OCI-LY7 (cell line): ENCODE measurements around the gene KDM2A. TPM values are rescaled to one million over a fixed set of nuclear protein-coding genes. Genes with fewer than 3 reads are reported as not detected.

Source experiments
- BruUV-seq: library from RNA; stranded (reverse); fragments of 400-500 nt; replicated peaks from 2 replicates; lab custom pipeline; 2021; lab: Mats Ljungman, UMichigan
- CTCF ChIA-PET: fragments of 300-600 bp; sonication (Branson Sonifier 250); formaldehyde crosslinking; loops from one replicate; lab custom pipeline; 2022; ENCODE audit warnings: antibody characterized with exemption; ENCODE audit not compliant: unreplicated experiment; lab: Charles Lee
- POLR2A ChIA-PET: fragments of 300-600 bp; sonication (Branson Sonifier 250); formaldehyde crosslinking; loops from one replicate; lab custom pipeline; 2022; ENCODE audit warnings: antibody characterized with exemption; lab: Charles Lee
- DNase-seq: peaks from one replicate; pipeline ENCODE4 v3.0.0-alpha.2; 2015; ENCODE audit warnings: low spot score
- H2AFZ ChIP-seq: fragments of 200-600 bp; sonication (generic), shearing (Covaris generic); 2 replicates; pipeline ENCODE4 v1.6.1; 2014; ENCODE audit warnings: mild to moderate bottlenecking, antibody characterized with exemption, low read length, moderate library complexity
- H3K27ac ChIP-seq: fragments of 200-600 bp; sonication (generic); 2 replicates; pipeline ENCODE4 v1.5.1; 2014; ENCODE audit warnings: mixed run types, low read depth, mild to moderate bottlenecking, moderate library complexity, low read length, inconsistent platforms; ENCODE audit not compliant: poor library complexity, severe bottlenecking
- H3K36me3 ChIP-seq: fragments of 200-600 bp; sonication (generic); 2 replicates; pipeline ENCODE4 v1.6.1; 2014; ENCODE audit warnings: mild to moderate bottlenecking, antibody characterized with exemption, low read length, moderate library complexity, mixed read lengths; ENCODE audit not compliant: insufficient read depth
- H3K4me1 ChIP-seq: fragments of 200-600 bp; sonication (generic); 2 replicates; pipeline ENCODE4 v1.5.1; 2014; ENCODE audit warnings: mild to moderate bottlenecking, low read length; ENCODE audit not compliant: insufficient read depth, poor library complexity, severe bottlenecking
- H3K4me2 ChIP-seq: fragments of 200-600 bp; sonication (generic); 2 replicates; pipeline ENCODE4 v1.6.1; 2014; ENCODE audit warnings: mild to moderate bottlenecking, low read length
- H3K4me3 ChIP-seq: fragments of 200-600 bp; sonication (generic); 2 replicates; pipeline ENCODE4 v1.5.1; 2014; ENCODE audit warnings: mild to moderate bottlenecking, low read depth, low read length; ENCODE audit not compliant: poor library complexity, severe bottlenecking
- H3K79me2 ChIP-seq: fragments of 200-600 bp; sonication (generic); 2 replicates; pipeline ENCODE4 v1.6.1; 2016; ENCODE audit warnings: low read depth, mild to moderate bottlenecking, low read length, moderate library complexity, mixed read lengths; ENCODE audit not compliant: insufficient read depth
- H3K9me2 ChIP-seq: fragments of 200-600 bp; sonication (generic); 2 replicates; pipeline ENCODE4 v1.6.1; 2016; ENCODE audit warnings: mild to moderate bottlenecking, low read length, mixed read lengths; ENCODE audit not compliant: insufficient read depth
- H3K9me3 ChIP-seq: fragments of 200-600 bp; sonication (generic); 2 replicates; pipeline ENCODE4 v1.6.1; 2014; ENCODE audit warnings: mild to moderate bottlenecking, mixed run types, low read length, mixed read lengths
- H4K20me1 ChIP-seq: fragments of 200-600 bp; sonication (generic); 2 replicates; pipeline ENCODE4 v1.6.1; 2014; ENCODE audit warnings: mild to moderate bottlenecking, antibody characterized with exemption, low read length, moderate library complexity, mixed read lengths; ENCODE audit not compliant: insufficient read depth
- CTCF ChIP-seq: fragments of 200-600 bp; sonication (generic); conservative IDR thresholded peaks from 2 replicates; pipeline ENCODE4 v1.5.1; 2014; ENCODE audit warnings: mild to moderate bottlenecking, antibody characterized with exemption, low read length, moderate library complexity, mixed read lengths
- EZH2phosphoT487 ChIP-seq: fragments of 200-600 bp; sonication (generic); IDR thresholded peaks from 2 replicates; pipeline ENCODE4 v1.6.1; 2018; ENCODE audit warnings: low read depth, borderline replicate concordance, mild to moderate bottlenecking, mixed run types, antibody characterized with exemption, low read length, moderate library complexity, mixed read lengths
- intact Hi-C: fragments of 100-400 bp; cut with micrococcal nuclease; formaldehyde crosslinking; loops from one replicate; pipeline ENCODE4 v1.10.0; 2022; ENCODE audit not compliant: unreplicated experiment
- total RNA-seq, 2 experiments: library from RNA; depleted of rRNA in 1 of 2; stranded (reverse); fragments of >200 nt in 1 of 2; shearing (Covaris generic) in 1 of 2; gene quantifications; 2 replicates each; pipeline ENCODE4 v1.2.3, GENCODE V29; 2014 to 2022

The KDM2A gene
- total RNA-seq, 2 experiments from 2014 or later, result 31.7 to 66.2 TPM

DNA sequence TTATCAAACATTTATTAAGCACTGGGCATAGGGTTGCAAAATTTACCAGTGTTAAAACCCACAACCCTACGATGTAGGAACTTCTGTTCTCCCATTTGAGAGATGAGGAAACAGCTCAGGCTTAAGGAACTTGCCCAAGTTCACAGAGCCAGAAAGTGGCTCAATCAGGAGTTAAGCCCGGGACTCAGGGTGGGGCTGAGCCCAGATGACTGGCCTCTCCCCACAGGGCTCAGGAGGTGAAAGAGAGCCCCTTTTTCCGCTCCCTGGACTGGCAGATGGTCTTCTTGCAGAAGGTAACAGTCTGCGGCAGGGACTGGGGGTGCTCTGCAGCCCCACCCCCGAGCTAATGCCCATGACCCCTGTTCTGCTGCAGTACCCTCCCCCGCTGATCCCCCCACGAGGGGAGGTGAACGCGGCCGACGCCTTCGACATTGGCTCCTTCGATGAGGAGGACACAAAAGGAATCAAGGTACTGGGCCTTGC lies 164.5 kb downstream of the KDM2A start:
- TF ChIP-seq CTCF, result no peak
- no peak for TF ChIP-seq EZH2phosphoT487
- Histone ChIP-seq H2AFZ (no peak overlapping the region), H3K36me3 (peaks cover 93% of the 10 kb centered on the region), H3K27ac (no peak overlapping the region), H3K4me3 (no peak overlapping the region), H3K9me2 (no peaks in the 10 kb centered on the region), H3K79me2 (peaks cover 16% of the 10 kb centered on the region; the same call in 1 of the 2 replicates), H4K20me1 (no peaks in the 10 kb centered on the region), H3K4me2 (no peak overlapping the region), H3K4me1 (peaks cover 33% of the 10 kb centered on the region), H3K9me3 (no peaks in the 10 kb centered on the region)
- intact Hi-C loops, result no loop called here
- BruUV-seq, result no TSS peak
- ChIA-PET POLR2A (no interaction called here), CTCF (no interaction called here)
- DNase-seq, result no peak

- TF ChIP-seq EZH2phosphoT487 (no peak), CTCF (no peak)
- no TSS peak for BruUV-seq
- ChIA-PET POLR2A (no interaction called here), CTCF (no interaction called here)
- no peak for DNase-seq
- Histone ChIP-seq H2AFZ (no peak overlapping the region), H3K4me1 (peaks cover 27% of the 10 kb centered on the region), H3K9me3 (no peaks in the 10 kb centered on the region), H3K4me3 (no peak overlapping the region), H3K9me2 (no peaks in the 10 kb centered on the region), H3K4me2 (no peak overlapping the region), H4K20me1 (no peaks in the 10 kb centered on the region), H3K79me2 (peaks cover 7% of the 10 kb centered on the region; the same call in 1 of the 2 replicates), H3K27ac (no peak overlapping the region), H3K36me3 (peaks cover 84% of the 10 kb centered on the region)
- intact Hi-C loops, result no loop called here
These were observed 165.9 kb downstream of the KDM2A start for GRCh38 chr11:67284811-67285540.
